ENCODE results near the gene BRCC3. TPM values are rescaled to one million over a fixed set of nuclear protein-coding genes. Genes with fewer than 3 reads are reported as not detected.

Gene BRCC3
- total RNA-seq, 2 experiments from 2014 or later, result 11.9 to 25.8 TPM

DNA sequence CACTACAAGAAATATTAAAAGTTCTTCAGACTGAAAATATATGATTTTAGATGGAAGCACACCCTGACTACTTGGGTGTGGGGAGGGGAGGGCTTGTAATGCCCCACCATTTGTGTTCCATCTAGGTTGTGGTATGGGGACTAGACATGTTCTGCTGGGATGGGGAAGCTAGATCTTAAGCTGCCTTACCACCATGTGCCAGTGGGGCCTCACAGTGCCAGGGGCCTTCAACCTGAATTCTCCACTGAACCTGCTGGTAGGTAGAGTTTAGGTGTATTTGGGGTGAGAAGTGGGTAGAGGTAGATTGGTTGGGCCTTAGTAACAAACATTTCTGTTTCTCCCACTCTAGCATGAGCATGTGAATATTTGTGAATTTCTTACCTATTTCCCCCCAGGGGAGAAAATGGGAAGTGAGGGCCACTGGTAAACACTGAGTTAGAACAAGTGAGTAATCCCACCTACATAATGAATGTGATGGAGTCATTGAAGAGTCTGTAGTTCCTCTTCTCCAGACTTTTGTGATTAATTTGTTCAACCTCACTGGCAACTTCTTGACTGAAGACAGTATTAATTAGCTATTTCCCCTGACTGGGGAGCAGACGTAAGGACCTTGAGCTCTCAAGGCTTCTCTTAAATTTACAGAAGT, 44.0 kb downstream of the BRCC3 start:
- Histone ChIP-seq H2AFZ (ENCODE audit: low read length) (no peak overlapping the region), H3K79me2 (ENCODE audit: insufficient read depth, low read depth, low read length) (no peaks in the 10 kb centered on the region), H3K9me2 (ENCODE audit: insufficient read depth, low read length) (no peaks in the 10 kb centered on the region), H3K27ac (ENCODE audit: low read depth, low read length, poor library complexity, severe bottlenecking) (no peak overlapping the region), H3K36me3 (ENCODE audit: insufficient read depth, low read length) (peaks cover 40% of the 10 kb centered on the region), H3K4me2 (ENCODE audit: low read length) (no peak overlapping the region), H4K20me1 (ENCODE audit: insufficient read depth, low read length) (no peaks in the 10 kb centered on the region), H3K4me1 (ENCODE audit: insufficient read depth, low read length, poor library complexity, severe bottlenecking) (no peaks in the 10 kb centered on the region), H3K4me3 (ENCODE audit: low read depth, low read length, poor library complexity, severe bottlenecking) (no peak overlapping the region), H3K9me3 (ENCODE audit: low read length) (no peaks in the 10 kb centered on the region)
- intact Hi-C loops (cut with micrococcal nuclease; ENCODE audit: unreplicated experiment), result no loop called here
- BruUV-seq (replicated peaks), result no TSS peak
- POLR2A ChIA-PET, result interaction anchor here (0.5 kb wide), 1 partner anchor 97 kb away, joined by 4 read pairs; no protein-coding TSS in a partner anchor
- TF ChIP-seq, protein P1, sequence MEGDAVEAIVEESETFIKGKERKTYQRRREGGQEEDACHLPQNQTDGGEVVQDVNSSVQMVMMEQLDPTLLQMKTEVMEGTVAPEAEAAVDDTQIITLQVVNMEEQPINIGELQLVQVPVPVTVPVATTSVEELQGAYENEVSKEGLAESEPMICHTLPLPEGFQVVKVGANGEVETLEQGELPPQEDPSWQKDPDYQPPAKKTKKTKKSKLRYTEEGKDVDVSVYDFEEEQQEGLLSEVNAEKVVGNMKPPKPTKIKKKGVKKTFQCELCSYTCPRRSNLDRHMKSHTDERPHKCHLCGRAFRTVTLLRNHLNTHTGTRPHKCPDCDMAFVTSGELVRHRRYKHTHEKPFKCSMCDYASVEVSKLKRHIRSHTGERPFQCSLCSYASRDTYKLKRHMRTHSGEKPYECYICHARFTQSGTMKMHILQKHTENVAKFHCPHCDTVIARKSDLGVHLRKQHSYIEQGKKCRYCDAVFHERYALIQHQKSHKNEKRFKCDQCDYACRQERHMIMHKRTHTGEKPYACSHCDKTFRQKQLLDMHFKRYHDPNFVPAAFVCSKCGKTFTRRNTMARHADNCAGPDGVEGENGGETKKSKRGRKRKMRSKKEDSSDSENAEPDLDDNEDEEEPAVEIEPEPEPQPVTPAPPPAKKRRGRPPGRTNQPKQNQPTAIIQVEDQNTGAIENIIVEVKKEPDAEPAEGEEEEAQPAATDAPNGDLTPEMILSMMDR (conservative IDR thresholded peaks at IDR 0.05; ENCODE audit: low read length), result no peak
- TF ChIP-seq EZH2phosphoT487 (IDR thresholded peaks at IDR 0.05; ENCODE audit: borderline replicate concordance, low read depth, low read length), result no peak
- CTCF ChIA-PET (ENCODE audit: unreplicated experiment), result no interaction called here
- no peak for DNase-seq (ENCODE audit: low spot score)

DNA sequence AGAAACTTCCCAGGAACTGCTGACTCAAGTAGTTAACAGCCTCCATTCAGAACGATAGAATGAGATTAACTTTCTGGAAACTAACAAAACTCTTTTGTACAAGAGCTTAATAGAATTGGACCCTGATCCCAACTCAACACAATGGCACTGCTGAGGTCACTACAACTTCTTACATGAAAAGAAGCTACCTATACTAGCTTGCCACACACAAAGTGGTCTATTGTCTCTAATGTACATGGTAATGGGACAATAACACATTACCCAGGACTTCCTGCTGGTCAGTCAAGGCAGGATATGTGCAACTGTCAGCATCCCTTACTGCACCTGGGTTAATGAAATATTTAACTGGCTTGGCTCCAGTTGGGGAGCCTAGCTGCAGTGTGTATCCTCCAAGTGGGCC, 56.2 kb downstream of the BRCC3 start:
- no peaks in the 10 kb centered on the region for H3K79me2 ChIP-seq (ENCODE audit: insufficient read depth, low read depth, low read length)
- no peak for DNase-seq (ENCODE audit: low spot score)
- CTCF ChIA-PET (ENCODE audit: unreplicated experiment), result no interaction called here
- H3K9me2 ChIP-seq (ENCODE audit: insufficient read depth, low read length), result no peaks in the 10 kb centered on the region
- H3K4me2 ChIP-seq (ENCODE audit: low read length), result no peak overlapping the region
- POLR2A ChIA-PET, result interaction anchor here (1.1 kb wide), 1 partner anchor 11 kb away, joined by 3 read pairs; no protein-coding TSS in a partner anchor
- peaks cover 6% of the 10 kb centered on the region for H3K36me3 ChIP-seq (ENCODE audit: insufficient read depth, low read length)
- no peak overlapping the region for H3K27ac ChIP-seq (ENCODE audit: low read depth, low read length, poor library complexity, severe bottlenecking)
- no peaks in the 10 kb centered on the region for H3K4me1 ChIP-seq (ENCODE audit: insufficient read depth, low read length, poor library complexity, severe bottlenecking)
- no peak overlapping the region for H2AFZ ChIP-seq (ENCODE audit: low read length)
- TF ChIP-seq, protein P1 (conservative IDR thresholded peaks at IDR 0.05; ENCODE audit: low read length), result no peak
- TF ChIP-seq EZH2phosphoT487 (IDR thresholded peaks at IDR 0.05; ENCODE audit: borderline replicate concordance, low read depth, low read length), result no peak
- BruUV-seq (replicated peaks), result no TSS peak
- no peaks in the 10 kb centered on the region for H4K20me1 ChIP-seq (ENCODE audit: insufficient read depth, low read length)
- H3K4me3 ChIP-seq (ENCODE audit: low read depth, low read length, poor library complexity, severe bottlenecking), result no peak overlapping the region
- intact Hi-C loops (cut with micrococcal nuclease; ENCODE audit: unreplicated experiment), result no loop called here
- H3K9me3 ChIP-seq (ENCODE audit: low read length), result no peaks in the 10 kb centered on the region

DNA sequence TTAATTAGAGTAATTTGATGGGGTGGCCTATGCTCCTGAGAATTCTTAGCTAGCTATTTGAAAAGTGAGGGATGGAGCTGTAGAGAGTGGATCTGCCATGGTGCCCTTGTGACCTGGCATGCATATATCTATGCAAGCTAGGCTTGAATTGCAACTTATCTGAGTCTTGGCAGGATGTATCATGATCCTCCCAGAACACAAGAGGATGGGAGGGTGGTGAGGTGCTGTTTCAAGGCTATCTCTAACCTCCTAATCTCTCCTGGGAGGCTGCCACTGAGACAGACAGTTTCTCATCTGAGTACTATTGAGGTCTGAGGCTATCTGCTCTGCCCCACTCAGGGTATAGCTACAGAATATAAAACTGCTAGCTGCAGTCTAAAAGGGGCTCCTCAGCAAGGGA, 56.6 kb downstream of the BRCC3 start:
- Histone ChIP-seq H3K4me3 (ENCODE audit: low read depth, low read length, poor library complexity, severe bottlenecking) (no peak overlapping the region), H3K4me1 (ENCODE audit: insufficient read depth, low read length, poor library complexity, severe bottlenecking) (no peaks in the 10 kb centered on the region), H2AFZ (ENCODE audit: low read length) (no peak overlapping the region), H3K9me3 (ENCODE audit: low read length) (no peaks in the 10 kb centered on the region), H4K20me1 (ENCODE audit: insufficient read depth, low read length) (no peaks in the 10 kb centered on the region), H3K79me2 (ENCODE audit: insufficient read depth, low read depth, low read length) (no peaks in the 10 kb centered on the region), H3K9me2 (ENCODE audit: insufficient read depth, low read length) (no peaks in the 10 kb centered on the region), H3K36me3 (ENCODE audit: insufficient read depth, low read length) (peaks cover 6% of the 10 kb centered on the region), H3K27ac (ENCODE audit: low read depth, low read length, poor library complexity, severe bottlenecking) (no peak overlapping the region), H3K4me2 (ENCODE audit: low read length) (no peak overlapping the region)
- BruUV-seq (replicated peaks), result no TSS peak
- intact Hi-C loops (cut with micrococcal nuclease; ENCODE audit: unreplicated experiment), result no loop called here
- POLR2A ChIA-PET, result interaction anchor here (1.1 kb wide), 1 partner anchor 12 kb away, joined by 3 read pairs; no protein-coding TSS in a partner anchor
- no peak for TF ChIP-seq EZH2phosphoT487 (IDR thresholded peaks at IDR 0.05; ENCODE audit: borderline replicate concordance, low read depth, low read length)
- CTCF ChIA-PET (ENCODE audit: unreplicated experiment), result no interaction called here
- DNase-seq (ENCODE audit: low spot score), result no peak
